ENCODE results near the gene ARHGEF3.
A peak's percentile ranks its signal among the peaks of the same experiment; 100 is the strongest.

The ARHGEF3 gene

GRCh38 chr3:56795829-56796185 is 5.9 kb downstream of the ARHGEF3 start:
- DNase-seq (ENCODE audit: low read depth in 2 of 2) = no peak

GRCh38 chr3:56795097-56795828 is 6.5 kb downstream of the ARHGEF3 start:
- DNase-seq (ENCODE audit: low read depth in 2 of 2) = no peak

GRCh38 chr3:56792193-56792592 is 9.6 kb downstream of the ARHGEF3 start:
- DNase-seq (ENCODE audit: low read depth in 2 of 2) = no peak

- no peak for DNase-seq (ENCODE audit: low read depth in 2 of 2)
These were observed 11.5 kb downstream of the ARHGEF3 start for GRCh38 chr3:56790016-56790821.

GRCh38 chr3:56789076-56789475 is 12.7 kb downstream of the ARHGEF3 start:
- no peak for DNase-seq (ENCODE audit: low read depth in 2 of 2)

- no peak for DNase-seq (ENCODE audit: low read depth in 2 of 2)
These were observed 13.2 kb downstream of the ARHGEF3 start for GRCh38 chr3:56788521-56788920.

GRCh38 chr3:56787784-56788256 is 13.9 kb downstream of the ARHGEF3 start:
- DNase-seq (ENCODE audit: low read depth in 2 of 2) = no peak

- DNase-seq (ENCODE audit: low read depth in 2 of 2) = no peak
These were observed 14.4 kb downstream of the ARHGEF3 start for GRCh38 chr3:56787258-56787775.

GRCh38 chr3:56785499-56785898 is 16.2 kb downstream of the ARHGEF3 start:
- DNase-seq (ENCODE audit: low read depth in 2 of 2) = no peak

GRCh38 chr3:56784448-56785001 is 17.2 kb downstream of the ARHGEF3 start:
- no peak for DNase-seq (ENCODE audit: low read depth in 2 of 2)

- DNase-seq (ENCODE audit: low read depth in 2 of 2) = peak; percentile 50 to 58
These were observed 17.9 kb downstream of the ARHGEF3 start for GRCh38 chr3:56783644-56784447.

- DNase-seq (ENCODE audit: low read depth in 2 of 2) = no peak
These were observed 18.8 kb downstream of the ARHGEF3 start for GRCh38 chr3:56782906-56783305.

- no peak for DNase-seq (ENCODE audit: low read depth in 2 of 2)
These were observed 19.5 kb downstream of the ARHGEF3 start for GRCh38 chr3:56782215-56782614.

GRCh38 chr3:56781762-56782161 is 20.0 kb downstream of the ARHGEF3 start:
- no peak for DNase-seq (ENCODE audit: low read depth in 2 of 2)

GRCh38 chr3:56780936-56781335 is 20.8 kb downstream of the ARHGEF3 start:
- DNase-seq (ENCODE audit: low read depth in 2 of 2) = no peak

- DNase-seq (ENCODE audit: low read depth in 2 of 2) = no peak
These were observed 22.9 kb downstream of the ARHGEF3 start for GRCh38 chr3:56778893-56779292.

- DNase-seq (ENCODE audit: low read depth in 2 of 2) = no peak
These were observed 25.2 kb downstream of the ARHGEF3 start for GRCh38 chr3:56776556-56776950.

GRCh38 chr3:56775838-56776555 is 25.8 kb downstream of the ARHGEF3 start:
- no peak for DNase-seq (ENCODE audit: low read depth in 2 of 2)

- no peak for DNase-seq (ENCODE audit: low read depth in 2 of 2)
These were observed 26.3 kb downstream of the ARHGEF3 start for GRCh38 chr3:56775445-56775837.

GRCh38 chr3:56773986-56774385 is 27.8 kb downstream of the ARHGEF3 start:
- DNase-seq (ENCODE audit: low read depth in 2 of 2) = no peak

Measured in activated CD8-positive, alpha-beta memory T cell treated with anti-CD3 and anti-CD28 coated beads for 4 hours (primary cell).